WERI-Rb-1 (cell line): ENCODE measurements around the gene GRPEL2.

Experiments used
- DNase-seq: peaks from one replicate; pipeline ENCODE4 v3.0.0-alpha.2; 2020
- H3K27ac ChIP-seq: fragments of 250-450 bp; sonication (Bioruptor Pico); 2 replicates; pipeline ENCODE4 v1.5.1; 2020; ENCODE audit warnings: mild to moderate bottlenecking, moderate library complexity
- H3K27me3 ChIP-seq: fragments of 250-450 bp; sonication (Bioruptor Pico); 2 replicates; pipeline ENCODE4 v1.5.1; 2021; ENCODE audit warnings: mild to moderate bottlenecking, low read depth, moderate library complexity; ENCODE audit not compliant: insufficient read depth, severe bottlenecking
- H3K36me3 ChIP-seq: fragments of 250-450 bp; sonication (Bioruptor Pico); 2 replicates; pipeline ENCODE4 v1.5.1; 2020; ENCODE audit warnings: mild to moderate bottlenecking, moderate library complexity
- H3K4me3 ChIP-seq: 2 replicates; pipeline ENCODE4 v1.5.1; 2011; ENCODE audit warnings: low read depth, mild to moderate bottlenecking, control low read depth, low read length
- H3K9me3 ChIP-seq: fragments of 250-450 bp; sonication (Bioruptor Pico); 2 replicates; pipeline ENCODE4 v1.5.1; 2021; ENCODE audit warnings: mild to moderate bottlenecking, moderate library complexity; ENCODE audit not compliant: severe bottlenecking
- CTCF ChIP-seq: IDR thresholded peaks from 2 replicates; pipeline ENCODE4 v1.5.1; 2011; ENCODE audit warnings: low read depth, mild to moderate bottlenecking, control low read depth, inconsistent platforms, low read length

The GRPEL2 gene

GRCh38 chr5:149345147-149345891 is at the start of gene GRPEL2:
TSS of gene GRPEL2 (plus strand) at chr5:149345499. CDS start at chr5:149345540, 41 bp downstream.
- Histone ChIP-seq H3K9me3 (no peaks in the 10 kb centered on the region), H3K27ac (peak within 1 kb of the TSS; percentile 82), H3K36me3 (peaks cover 34% of the 10 kb centered on the region), H3K27me3 (no peaks in the 10 kb centered on the region), H3K4me3 (peak within 1 kb of the TSS; percentile 75)
- TF ChIP-seq CTCF = no peak
- peak; percentile 96 for DNase-seq

- no peak for TF ChIP-seq CTCF
- H3K27ac ChIP-seq = no peak overlapping the region
- H3K36me3 ChIP-seq = no peaks in the 10 kb centered on the region
- H3K9me3 ChIP-seq = no peaks in the 10 kb centered on the region
- H3K4me3 ChIP-seq = no peak overlapping the region
- peaks cover 8% of the 10 kb centered on the region for H3K27me3 ChIP-seq
- DNase-seq = no peak
Observed at GRCh38 chr5:149297340-149298025, 47.8 kb upstream of the GRPEL2 start.

- Histone ChIP-seq H3K27me3 (peaks cover 8% of the 10 kb centered on the region), H3K4me3 (no peak overlapping the region), H3K9me3 (no peaks in the 10 kb centered on the region), H3K27ac (no peak overlapping the region), H3K36me3 (no peaks in the 10 kb centered on the region)
- no peak for DNase-seq
- TF ChIP-seq CTCF = no peak
Observed at GRCh38 chr5:149298163-149298562, 47.1 kb upstream of the GRPEL2 start.

GRCh38 chr5:149298842-149299404 is 46.4 kb upstream of the GRPEL2 start:
- no peaks in the 10 kb centered on the region for H3K9me3 ChIP-seq
- H3K36me3 ChIP-seq = no peaks in the 10 kb centered on the region
- peaks cover 8% of the 10 kb centered on the region for H3K27me3 ChIP-seq
- no peak overlapping the region for H3K4me3 ChIP-seq
- no peak for DNase-seq
- TF ChIP-seq CTCF = no peak
- no peak overlapping the region for H3K27ac ChIP-seq

GRCh38 chr5:149299451-149300054 is 45.7 kb upstream of the GRPEL2 start:
- H3K4me3 ChIP-seq = no peak overlapping the region
- DNase-seq = no peak
- no peak overlapping the region for H3K27ac ChIP-seq
- H3K27me3 ChIP-seq = peaks cover 8% of the 10 kb centered on the region
- H3K36me3 ChIP-seq = no peaks in the 10 kb centered on the region
- H3K9me3 ChIP-seq = no peaks in the 10 kb centered on the region
- TF ChIP-seq CTCF = no peak
